Keratinocyte (primary cell): Measurements from ENCODE around the gene CCDC171. TPM values are rescaled to one million over a fixed set of nuclear protein-coding genes. Genes with fewer than 3 reads are reported as not detected.

Experiments used
- DNase-seq: peaks from one replicate; pipeline ENCODE4 v3.0.0-alpha.2; 2011; ENCODE audit warnings: low read depth, missing footprints, low spot score
- FAIRE-seq: peaks from 2 replicates; lab custom pipeline; 2011; peaks lifted over from hg19 to GRCh38; lab: Jason Lieb, UNC
- H2AFZ ChIP-seq: 2 replicates; pipeline ENCODE4 v1.6.0; 2012; ENCODE audit warnings: low read length, control low read depth, inconsistent platforms; ENCODE audit not compliant: control insufficient read depth
- H3K27ac ChIP-seq: 2 replicates; pipeline ENCODE4 v1.5.1; 2011; ENCODE audit warnings: low read length; ENCODE audit not compliant: control insufficient read depth, insufficient read depth
- H3K27me3 ChIP-seq: 3 replicates; pipeline ENCODE4 v1.6.0; 2011; ENCODE audit warnings: low read length; ENCODE audit not compliant: control insufficient read depth, insufficient read depth; ENCODE audit errors: extremely low read depth
- H3K36me3 ChIP-seq, 2 experiments: 2 replicates in 1 of 2; 3 replicates in 1 of 2; pipeline ENCODE4 v1.5.1; 2011; ENCODE audit warnings: low read length in 2 of 2, mild to moderate bottlenecking in 1 of 2; ENCODE audit not compliant: control insufficient read depth in 2 of 2, insufficient read depth in 2 of 2; ENCODE audit errors: extremely low read depth in 1 of 2
- H3K4me1 ChIP-seq: 3 replicates; pipeline ENCODE4 v1.5.1; 2011; ENCODE audit warnings: low read length; ENCODE audit not compliant: control insufficient read depth, insufficient read depth; ENCODE audit errors: extremely low read depth
- H3K4me2 ChIP-seq: 3 replicates; pipeline ENCODE4 v1.6.0; 2011; ENCODE audit warnings: low read depth, low read length; ENCODE audit not compliant: control insufficient read depth, insufficient read depth; ENCODE audit errors: extremely low read depth
- H3K4me3 ChIP-seq, 3 experiments: fragments of 200-600 bp in 1 of 3; sonication (generic) in 1 of 3; 2 replicates in 2 of 3; 3 replicates in 1 of 3; pipeline ENCODE4 v1.5.1; 2011 to 2016; ENCODE audit warnings: low read length in 3 of 3, mild to moderate bottlenecking in 3 of 3, control low read depth in 2 of 3, inconsistent platforms in 1 of 3, low read depth in 1 of 3, mixed read lengths in 1 of 3, mixed run types in 1 of 3, moderate library complexity in 1 of 3; ENCODE audit not compliant: control insufficient read depth in 2 of 3, insufficient read depth in 2 of 3; ENCODE audit errors: extremely low read depth in 1 of 3
- H3K79me2 ChIP-seq: 2 replicates; pipeline ENCODE4 v1.6.0; 2012; ENCODE audit warnings: low read length; ENCODE audit not compliant: control insufficient read depth, insufficient read depth
- H3K9ac ChIP-seq: 3 replicates; pipeline ENCODE4 v1.6.0; 2011; ENCODE audit warnings: low read length; ENCODE audit not compliant: control insufficient read depth, insufficient read depth; ENCODE audit errors: extremely low read depth
- H3K9me1 ChIP-seq: 3 replicates; pipeline ENCODE4 v1.6.0; 2011; ENCODE audit warnings: low read length; ENCODE audit not compliant: control insufficient read depth, insufficient read depth; ENCODE audit errors: extremely low read depth
- H3K9me3 ChIP-seq: 2 replicates; pipeline ENCODE4 v1.5.1; 2012; ENCODE audit warnings: low read depth, low read length; ENCODE audit not compliant: control insufficient read depth
- H4K20me1 ChIP-seq: 3 replicates; pipeline ENCODE4 v1.6.0; 2011; ENCODE audit warnings: low read length; ENCODE audit not compliant: control insufficient read depth, insufficient read depth; ENCODE audit errors: extremely low read depth
- EZH2 ChIP-seq: IDR thresholded peaks from one replicate; pipeline ENCODE4 v1.6.1; 2012; ENCODE audit warnings: inconsistent platforms, mild to moderate bottlenecking, low read length, moderate library complexity
- dilution Hi-C: fragments of 300-500 bp; cut with MboI; formaldehyde crosslinking; loops from one replicate; pipeline ENCODE4 v1.7.0; 2020; ENCODE audit warnings: low sequenced_read_pairs; ENCODE audit not compliant: extremely low pct_ligation_motif_present
- polyA plus RNA-seq, 5 experiments: library from polyadenylated mRNA; depleted of rRNA in 3 of 5; stranded (reverse) in 3 of 5; stranded (forward) in 1 of 5; unstranded in 1 of 5; fragments of >200 nt; gene quantifications; 1 replicate in 1 of 5; 2 replicates in 3 of 5; 3 replicates in 1 of 5; pipeline versions ENCODE4 v1.2.1 to v1.2.3, GENCODE V29; 2011 to 2012; ENCODE audit warnings: missing spikeins in 2 of 5, low read depth in 1 of 5, low replicate concordance in 1 of 5
- TF ChIP-seq, protein P1 (sequence below), 3 experiments: IDR thresholded peaks in 1 of 3; conservative IDR thresholded peaks in 1 of 3; optimal IDR thresholded peaks in 1 of 3; 2 replicates in 2 of 3; 3 replicates in 1 of 3; pipeline versions ENCODE3 to v1.5.1; 2011; ENCODE audit warnings: low read length in 3 of 3, mild to moderate bottlenecking in 3 of 3, moderate library complexity in 2 of 3, control low read depth in 1 of 3, inconsistent platforms in 1 of 3; ENCODE audit not compliant: insufficient read depth in 2 of 3; ENCODE audit errors: extremely low read depth in 1 of 3

CCDC171 gene
- polyA plus RNA-seq, 1 donor (not counting 4 experiments of a cell fraction or from before 2014, with no cell fraction given) = 0.46 TPM

DNA sequence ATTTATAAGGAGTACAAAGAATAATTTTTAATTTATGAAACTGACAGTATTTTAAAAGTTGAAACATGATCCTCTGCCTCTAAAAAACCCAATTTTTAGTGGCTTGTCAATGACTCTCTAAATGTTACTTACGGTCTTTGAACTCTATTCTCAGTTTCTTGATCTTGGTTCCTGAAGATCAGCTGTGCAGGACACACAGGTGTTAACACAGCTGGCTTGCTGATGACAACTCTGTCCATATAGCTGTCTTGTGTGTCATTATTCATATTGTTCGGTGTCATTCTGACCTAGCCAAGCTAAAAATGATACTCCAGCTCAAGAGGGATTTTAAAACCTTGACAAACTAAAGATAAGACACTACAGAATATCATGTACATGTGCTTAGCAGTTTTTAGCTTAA is 314.5 kb downstream of the CCDC171 start:
- no peaks in the 10 kb centered on the region for H4K20me1 ChIP-seq
- no peaks in the 10 kb centered on the region for H3K36me3 ChIP-seq
- H3K9me1 ChIP-seq = no peaks in the 10 kb centered on the region
- H3K4me2 ChIP-seq = no peak overlapping the region
- DNase-seq = no peak
- no peaks in the 10 kb centered on the region for H3K4me1 ChIP-seq
- no peak for TF ChIP-seq EZH2
- TF ChIP-seq, protein P1, sequence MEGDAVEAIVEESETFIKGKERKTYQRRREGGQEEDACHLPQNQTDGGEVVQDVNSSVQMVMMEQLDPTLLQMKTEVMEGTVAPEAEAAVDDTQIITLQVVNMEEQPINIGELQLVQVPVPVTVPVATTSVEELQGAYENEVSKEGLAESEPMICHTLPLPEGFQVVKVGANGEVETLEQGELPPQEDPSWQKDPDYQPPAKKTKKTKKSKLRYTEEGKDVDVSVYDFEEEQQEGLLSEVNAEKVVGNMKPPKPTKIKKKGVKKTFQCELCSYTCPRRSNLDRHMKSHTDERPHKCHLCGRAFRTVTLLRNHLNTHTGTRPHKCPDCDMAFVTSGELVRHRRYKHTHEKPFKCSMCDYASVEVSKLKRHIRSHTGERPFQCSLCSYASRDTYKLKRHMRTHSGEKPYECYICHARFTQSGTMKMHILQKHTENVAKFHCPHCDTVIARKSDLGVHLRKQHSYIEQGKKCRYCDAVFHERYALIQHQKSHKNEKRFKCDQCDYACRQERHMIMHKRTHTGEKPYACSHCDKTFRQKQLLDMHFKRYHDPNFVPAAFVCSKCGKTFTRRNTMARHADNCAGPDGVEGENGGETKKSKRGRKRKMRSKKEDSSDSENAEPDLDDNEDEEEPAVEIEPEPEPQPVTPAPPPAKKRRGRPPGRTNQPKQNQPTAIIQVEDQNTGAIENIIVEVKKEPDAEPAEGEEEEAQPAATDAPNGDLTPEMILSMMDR (optimal IDR thresholded peaks at IDR 0.05 in 1 of 3, IDR thresholded peaks at IDR 0.05 in 1 of 3, conservative IDR thresholded peaks at IDR 0.05 in 1 of 3; ENCODE audit: extremely low read depth in 1 of 3, insufficient read depth in 2 of 3, low read length in 3 of 3) = no peak
- H3K9me3 ChIP-seq = no peaks in the 10 kb centered on the region
- no peak overlapping the region for H3K4me3 ChIP-seq
- dilution Hi-C loops = no loop called here
- no peaks in the 10 kb centered on the region for H3K27me3 ChIP-seq
- no peak overlapping the region for H3K9ac ChIP-seq
- no peak for FAIRE-seq
- H2AFZ ChIP-seq = no peak overlapping the region
- no peak overlapping the region for H3K27ac ChIP-seq
- no peaks in the 10 kb centered on the region for H3K79me2 ChIP-seq

DNA sequence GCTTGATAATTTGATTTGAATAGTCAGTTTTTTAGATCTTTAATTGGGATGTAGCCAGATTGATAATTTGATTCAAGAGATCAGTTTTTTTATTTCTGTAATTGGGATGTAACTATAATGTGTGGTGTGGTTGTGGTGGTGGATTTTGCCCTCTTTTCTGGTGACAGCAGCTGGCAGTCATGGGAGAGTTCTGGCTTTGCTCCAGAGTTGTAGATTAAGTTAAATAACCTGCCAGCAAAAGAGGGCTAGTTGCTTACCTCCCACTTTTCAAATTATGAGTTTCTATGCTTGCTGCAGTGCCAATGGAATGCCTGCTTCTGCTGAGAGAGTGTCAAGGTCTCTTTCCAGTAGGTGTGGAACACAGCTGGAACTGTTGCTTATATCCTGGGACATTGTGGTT is 315.1 kb downstream of the CCDC171 start:
- Histone ChIP-seq H3K9ac (no peak overlapping the region), H3K36me3 (no peaks in the 10 kb centered on the region), H3K4me3 (no peak overlapping the region), H3K9me3 (no peaks in the 10 kb centered on the region), H3K27me3 (no peaks in the 10 kb centered on the region), H3K27ac (no peak overlapping the region), H3K4me1 (no peaks in the 10 kb centered on the region), H4K20me1 (no peaks in the 10 kb centered on the region), H2AFZ (no peak overlapping the region), H3K4me2 (no peak overlapping the region), H3K79me2 (no peaks in the 10 kb centered on the region), H3K9me1 (no peaks in the 10 kb centered on the region)
- no peak for FAIRE-seq
- dilution Hi-C loops = no loop called here
- no peak for DNase-seq
- TF ChIP-seq EZH2 = no peak
- TF ChIP-seq, protein P1 (optimal IDR thresholded peaks at IDR 0.05 in 1 of 3, IDR thresholded peaks at IDR 0.05 in 1 of 3, conservative IDR thresholded peaks at IDR 0.05 in 1 of 3; ENCODE audit: extremely low read depth in 1 of 3, insufficient read depth in 2 of 3, low read length in 3 of 3) = no peak
